Hepatocyte (in vitro differentiated cells): Measurements from ENCODE around the gene DCC. TPM values are rescaled to one million over a fixed set of nuclear protein-coding genes. Genes with fewer than 3 reads are reported as not detected.

Experiments
- DNase-seq: peaks from one replicate; pipeline ENCODE4 v3.0.0-alpha.2; 2016; ENCODE audit warnings: low spot score
- H2AFZ ChIP-seq: fragments of 200-600 bp; sonication (generic); 2 replicates; pipeline ENCODE4 v1.6.0; 2016; ENCODE audit warnings: antibody characterized with exemption, mild to moderate bottlenecking
- H3K27ac ChIP-seq: fragments of 200-600 bp; sonication (generic); 2 replicates; pipeline ENCODE4 v1.5.1; 2016; ENCODE audit warnings: mild to moderate bottlenecking
- H3K27me3 ChIP-seq: fragments of 200-600 bp; sonication (generic); 2 replicates; pipeline ENCODE4 v1.6.1; 2016
- H3K36me3 ChIP-seq: fragments of 200-600 bp; sonication (generic); replicated peaks from 2 replicates; pipeline ENCODE4 v1.5.1; 2016; ENCODE audit warnings: low read depth; ENCODE audit not compliant: insufficient read depth
- H3K4me1 ChIP-seq: fragments of 200-600 bp; sonication (generic); 2 replicates; pipeline ENCODE4 v1.5.1; 2016; ENCODE audit warnings: mild to moderate bottlenecking, moderate library complexity; ENCODE audit not compliant: insufficient read depth
- H3K4me2 ChIP-seq: fragments of 200-600 bp; sonication (generic); 2 replicates; pipeline ENCODE4 v1.6.0; 2016
- H3K4me3 ChIP-seq: fragments of 200-600 bp; sonication (generic); 2 replicates; pipeline ENCODE4 v1.5.1; 2016; ENCODE audit warnings: mild to moderate bottlenecking
- H3K79me2 ChIP-seq: fragments of 200-600 bp; sonication (generic); 2 replicates; pipeline ENCODE4 v1.6.0; 2017; ENCODE audit warnings: mild to moderate bottlenecking
- H3K9me2 ChIP-seq: fragments of 200-600 bp; sonication (generic); replicated peaks from 2 replicates; pipeline ENCODE4 v1.6.0; 2017; ENCODE audit warnings: mild to moderate bottlenecking; ENCODE audit not compliant: insufficient read depth
- H3K9me3 ChIP-seq: fragments of 200-600 bp; sonication (generic); 2 replicates; pipeline ENCODE4 v1.5.1; 2016; ENCODE audit warnings: low read depth, mild to moderate bottlenecking
- H4K20me1 ChIP-seq: fragments of 200-600 bp; sonication (generic); 2 replicates; pipeline ENCODE4 v1.6.0; 2016; ENCODE audit warnings: mild to moderate bottlenecking; ENCODE audit not compliant: insufficient read depth, poor library complexity, severe bottlenecking
- EZH2 ChIP-seq: fragments of 200-600 bp; sonication (generic); IDR thresholded peaks from 2 replicates; pipeline ENCODE4 v1.6.1; 2016; ENCODE audit warnings: antibody characterized with exemption, mild to moderate bottlenecking, borderline replicate concordance
- EZH2phosphoT487 ChIP-seq: fragments of 200-600 bp; sonication (generic); IDR thresholded peaks from one replicate; pipeline ENCODE4 v1.6.1; 2018; ENCODE audit warnings: antibody characterized with exemption, mild to moderate bottlenecking, low read depth, moderate library complexity; ENCODE audit not compliant: unreplicated experiment, severe bottlenecking
- WGBS: methylation state at CpG from one replicate; pipeline ENCODE4 v1.1.6; 2016; ENCODE audit warnings: low lambda C conversion rate; ENCODE audit errors: missing lambda C conversion rate; 5-methylcytosine and 5-hydroxymethylcytosine counted together
- polyA plus RNA-seq: library from polyadenylated mRNA; unstranded; fragments of >200 nt; fragmentation: Nextera tagmentation; extraction: Ambion mirVana; gene quantifications from 2 replicates; pipeline ENCODE4 v1.2.1, GENCODE V29; 2016
- total RNA-seq: library from RNA; depleted of rRNA; stranded (reverse); fragments of >200 nt; gene quantifications from 2 replicates; pipeline ENCODE4 v1.2.3, GENCODE V29; 2014
- TF ChIP-seq, protein P1 (sequence below): fragments of 200-600 bp; sonication (generic); IDR thresholded peaks from 2 replicates; pipeline ENCODE4 v1.5.1; 2016; ENCODE audit warnings: antibody characterized with exemption, mild to moderate bottlenecking; ENCODE audit not compliant: poor library complexity

Gene DCC
- total and polyA plus RNA-seq, 2 experiments from 2014 or later = 1.0 to 3.5 TPM

DNA sequence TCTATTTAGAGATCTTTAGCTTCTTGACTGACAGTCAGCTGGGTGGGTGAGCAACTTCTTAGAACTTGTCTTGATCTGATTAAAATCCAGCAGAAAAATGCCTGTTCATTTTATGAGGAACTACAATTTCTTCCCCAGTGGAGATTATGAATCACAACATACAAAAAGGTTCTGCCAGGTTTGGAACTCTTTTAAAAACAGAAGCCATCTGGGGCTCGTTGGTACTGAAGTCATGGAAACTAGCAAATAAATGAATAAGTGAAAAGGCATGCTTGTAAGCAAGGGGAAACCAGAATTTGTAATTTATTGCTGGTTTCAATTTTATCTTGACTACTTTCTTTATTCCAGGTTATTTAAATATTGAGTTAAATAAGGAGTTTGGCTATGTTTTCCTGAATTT is 1117.1 kb downstream of the DCC start:
- Histone ChIP-seq H3K4me1 (no peaks in the 10 kb centered on the region), H3K79me2 (no peaks in the 10 kb centered on the region), H3K9me2 (no peaks in the 10 kb centered on the region), H3K36me3 (no peaks in the 10 kb centered on the region), H2AFZ (no peak overlapping the region), H3K4me3 (no peak overlapping the region), H3K9me3 (no peaks in the 10 kb centered on the region), H3K27me3 (no peaks in the 10 kb centered on the region), H3K27ac (no peak overlapping the region), H4K20me1 (no peaks in the 10 kb centered on the region), H3K4me2 (no peak overlapping the region)
- peak; percentile 37 for DNase-seq
- WGBS = 36% methylated on average over 1 of the region's 1 CpG
- TF ChIP-seq EZH2phosphoT487 (no peak), EZH2 (no peak)
- TF ChIP-seq, protein P1, sequence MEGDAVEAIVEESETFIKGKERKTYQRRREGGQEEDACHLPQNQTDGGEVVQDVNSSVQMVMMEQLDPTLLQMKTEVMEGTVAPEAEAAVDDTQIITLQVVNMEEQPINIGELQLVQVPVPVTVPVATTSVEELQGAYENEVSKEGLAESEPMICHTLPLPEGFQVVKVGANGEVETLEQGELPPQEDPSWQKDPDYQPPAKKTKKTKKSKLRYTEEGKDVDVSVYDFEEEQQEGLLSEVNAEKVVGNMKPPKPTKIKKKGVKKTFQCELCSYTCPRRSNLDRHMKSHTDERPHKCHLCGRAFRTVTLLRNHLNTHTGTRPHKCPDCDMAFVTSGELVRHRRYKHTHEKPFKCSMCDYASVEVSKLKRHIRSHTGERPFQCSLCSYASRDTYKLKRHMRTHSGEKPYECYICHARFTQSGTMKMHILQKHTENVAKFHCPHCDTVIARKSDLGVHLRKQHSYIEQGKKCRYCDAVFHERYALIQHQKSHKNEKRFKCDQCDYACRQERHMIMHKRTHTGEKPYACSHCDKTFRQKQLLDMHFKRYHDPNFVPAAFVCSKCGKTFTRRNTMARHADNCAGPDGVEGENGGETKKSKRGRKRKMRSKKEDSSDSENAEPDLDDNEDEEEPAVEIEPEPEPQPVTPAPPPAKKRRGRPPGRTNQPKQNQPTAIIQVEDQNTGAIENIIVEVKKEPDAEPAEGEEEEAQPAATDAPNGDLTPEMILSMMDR = no peak

DNA sequence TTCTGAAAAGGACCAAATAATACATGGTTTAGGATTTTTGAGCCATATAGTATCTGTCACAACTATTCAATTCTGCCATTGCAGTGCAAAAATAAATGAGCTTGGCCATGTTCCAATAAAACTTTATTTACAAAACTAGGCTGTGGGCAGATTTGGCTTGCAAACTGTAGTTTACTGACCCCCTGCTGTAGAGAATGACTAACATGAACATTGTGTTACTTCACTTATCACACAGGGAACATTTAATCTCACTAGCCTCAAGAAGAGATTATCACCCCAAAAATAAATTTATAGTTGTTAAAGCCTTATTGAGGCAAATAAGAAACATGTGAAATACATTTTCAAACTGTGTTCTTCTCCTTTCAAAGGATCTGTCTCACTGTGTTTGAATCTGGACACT is 1118.3 kb downstream of the DCC start:
- TF ChIP-seq EZH2phosphoT487 = no peak
- TF ChIP-seq, protein P1 = no peak
- TF ChIP-seq EZH2 = no peak

DNA sequence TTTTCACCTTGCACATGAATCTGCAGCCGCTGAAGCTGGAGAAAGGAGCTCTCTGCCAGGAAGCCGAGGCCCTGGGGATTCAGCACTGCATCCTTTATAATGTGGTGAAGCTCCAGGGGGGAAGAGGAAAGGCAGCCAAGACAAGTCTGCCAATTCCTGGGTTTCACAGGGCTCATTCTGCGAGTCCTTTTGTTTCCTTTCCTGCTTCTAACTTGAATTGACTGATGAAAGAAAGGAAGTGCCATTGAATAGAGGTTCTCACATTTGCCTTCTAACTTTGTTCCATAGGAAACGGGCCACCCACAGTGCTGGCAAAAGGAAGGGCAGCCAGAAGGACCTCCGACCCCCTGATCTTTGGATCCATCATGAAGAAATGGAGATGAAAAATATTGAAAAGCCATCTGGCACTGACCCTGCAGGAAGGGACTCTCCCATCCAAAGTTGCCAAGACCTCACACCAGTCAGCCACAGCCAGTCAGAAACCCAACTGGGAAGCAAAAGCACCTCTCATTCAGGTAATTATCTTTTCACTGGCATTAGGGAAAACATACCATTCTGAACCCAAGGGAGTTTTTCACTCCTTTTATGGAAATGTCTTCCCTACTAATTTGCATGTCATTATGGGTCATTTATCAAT is 1119.1 kb downstream of the DCC start:
- H2AFZ ChIP-seq = no peak overlapping the region
- no peaks in the 10 kb centered on the region for H4K20me1 ChIP-seq
- no peak for TF ChIP-seq EZH2
- no peak for TF ChIP-seq EZH2phosphoT487
- TF ChIP-seq, protein P1 = no peak
- H3K4me3 ChIP-seq = no peak overlapping the region
- no peaks in the 10 kb centered on the region for H3K9me2 ChIP-seq
- H3K27ac ChIP-seq = peak overlapping the region; percentile 9
- no peaks in the 10 kb centered on the region for H3K27me3 ChIP-seq
- DNase-seq = peak; percentile 5
- 65% methylated on average over 5 of the region's 5 CpGs for WGBS
- no peak overlapping the region for H3K4me2 ChIP-seq
- H3K4me1 ChIP-seq = no peaks in the 10 kb centered on the region
- H3K9me3 ChIP-seq = no peaks in the 10 kb centered on the region
- H3K79me2 ChIP-seq = no peaks in the 10 kb centered on the region
- H3K36me3 ChIP-seq = no peaks in the 10 kb centered on the region

More for the DNA sequence above, 1118.3 kb downstream of the DCC start:
- no peak overlapping the region for H3K4me2 ChIP-seq
- no peaks in the 10 kb centered on the region for H3K36me3 ChIP-seq
- no peaks in the 10 kb centered on the region for H3K79me2 ChIP-seq
- H3K27me3 ChIP-seq = no peaks in the 10 kb centered on the region
- H3K9me3 ChIP-seq = no peaks in the 10 kb centered on the region
- no peak for DNase-seq
- no peak overlapping the region for H3K27ac ChIP-seq
- no peaks in the 10 kb centered on the region for H4K20me1 ChIP-seq
- H3K4me1 ChIP-seq = no peaks in the 10 kb centered on the region
- H2AFZ ChIP-seq = no peak overlapping the region
- H3K4me3 ChIP-seq = no peak overlapping the region
- no peaks in the 10 kb centered on the region for H3K9me2 ChIP-seq
